Kidney tubule cell (primary cell): ENCODE measurements around the gene CD82.

Experiments used
- DNase-seq: peaks from one replicate; pipeline ENCODE4 v3.0.0-alpha.2; 2018; ENCODE audit warnings: low spot score

Gene CD82

GRCh38 chr11:44577231-44577830, 11.9 kb downstream of the CD82 start:
- DNase-seq, result peak; percentile 72

DNA sequence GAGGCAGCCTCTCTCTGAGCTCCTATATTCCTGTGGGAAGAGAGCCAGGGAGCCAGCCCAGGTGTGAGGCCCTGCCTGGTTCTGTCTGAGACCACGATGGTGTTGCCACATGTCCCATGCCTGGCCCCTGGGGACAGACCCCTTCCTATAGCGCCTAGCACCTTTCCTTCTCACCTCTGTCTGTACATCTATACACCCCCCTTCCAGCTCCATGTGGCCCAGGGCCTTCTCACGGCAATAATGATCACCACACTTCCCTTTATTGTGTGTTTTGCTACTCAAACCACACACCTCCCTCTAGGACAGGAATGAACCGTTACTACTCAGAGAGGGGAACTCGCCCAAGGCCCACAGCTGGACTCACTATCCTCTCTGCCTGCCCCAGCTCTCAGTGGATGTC, 12.8 kb downstream of the CD82 start:
- DNase-seq, result no peak

DNA sequence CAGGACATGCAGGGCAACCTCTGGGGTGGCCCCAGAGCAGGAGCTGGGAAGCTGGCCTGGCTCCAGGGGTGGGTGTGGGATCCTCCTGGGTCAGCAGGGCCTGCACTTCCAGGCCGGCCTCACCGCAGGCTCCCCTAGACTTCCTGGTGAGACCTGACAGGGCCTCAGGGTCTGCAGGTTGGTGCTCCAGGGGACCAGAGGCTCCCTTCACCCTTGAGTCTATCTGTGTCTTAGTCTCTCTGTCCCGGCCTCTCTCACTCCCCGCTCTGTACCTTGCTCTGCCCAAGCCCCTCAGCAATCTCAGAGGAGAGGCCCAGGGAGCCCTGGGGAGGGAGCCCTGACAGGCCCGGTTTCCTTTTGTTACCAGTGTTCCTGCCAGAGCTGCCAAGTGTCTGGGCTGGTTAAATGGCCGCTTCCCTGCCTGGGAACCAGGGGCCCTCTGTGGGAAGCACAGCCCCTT, 13.9 kb downstream of the CD82 start:
- no peak for DNase-seq

GRCh38 chr11:44580701-44581100, 15.2 kb downstream of the CD82 start:
- DNase-seq, result no peak

DNA sequence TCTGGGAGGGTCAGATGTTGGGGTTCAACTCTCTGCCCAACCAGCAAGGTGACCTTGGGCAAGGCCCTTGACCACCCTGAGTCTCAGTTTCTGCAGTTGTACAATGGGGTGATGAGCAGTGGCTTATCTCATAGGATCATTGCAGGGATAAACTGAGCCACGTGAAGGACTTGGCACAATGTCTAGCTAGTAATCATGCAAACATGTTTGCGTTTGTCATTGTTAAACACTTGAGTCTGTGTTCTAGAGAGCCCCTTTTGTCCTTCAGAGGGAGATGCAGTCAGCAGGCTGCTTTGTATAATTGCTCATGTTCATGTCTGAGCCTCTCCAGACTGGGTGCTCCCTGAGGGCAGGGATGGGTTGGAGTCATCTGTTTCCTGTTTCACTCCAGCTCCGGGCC, 15.8 kb downstream of the CD82 start:
- no peak for DNase-seq

- DNase-seq, result no peak
Observed at GRCh38 chr11:44582641-44583352, 17.3 kb downstream of the CD82 start.

- no peak for DNase-seq
Observed at GRCh38 chr11:44583353-44583669, 17.8 kb downstream of the CD82 start.

DNA sequence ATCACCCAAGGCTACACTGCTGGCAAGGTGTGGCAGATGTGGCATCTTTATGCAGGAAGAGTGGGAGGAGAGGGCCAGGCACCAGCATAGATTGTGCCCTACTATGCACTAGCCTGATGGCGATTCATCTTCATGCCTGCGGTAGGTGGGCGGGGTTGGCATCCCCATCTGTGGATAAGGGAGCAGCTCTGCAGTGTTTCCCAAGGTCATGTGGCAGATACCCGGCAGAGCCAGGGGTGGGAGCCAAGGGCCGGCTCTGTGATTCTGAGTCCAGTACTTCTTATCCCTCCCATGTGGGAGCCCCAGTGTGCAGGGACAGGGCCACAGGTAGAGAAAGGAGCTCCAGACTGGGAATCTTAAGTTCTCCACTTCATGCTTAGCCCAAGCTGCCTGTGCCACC, 20.0 kb downstream of the CD82 start:
- no peak for DNase-seq

DNA sequence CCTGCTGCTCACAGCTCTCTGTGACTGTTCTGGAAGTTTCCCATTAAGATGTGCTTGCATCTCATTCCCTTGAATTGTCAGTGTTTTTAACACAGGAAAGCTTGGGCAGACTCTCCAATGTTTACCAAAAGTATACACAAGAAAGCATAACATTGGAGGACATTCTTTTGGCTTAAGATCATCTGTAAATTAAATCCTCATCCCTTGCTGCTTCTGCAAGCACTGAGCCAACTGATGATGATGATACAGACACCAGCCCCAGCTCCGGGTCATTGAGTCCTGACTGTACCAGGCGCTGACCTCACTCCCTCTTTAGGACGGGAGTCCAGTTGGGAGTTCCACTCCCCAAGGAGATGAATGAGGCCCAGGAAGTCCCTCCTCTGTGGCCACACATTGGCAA, 23.8 kb downstream of the CD82 start:
- peak; percentile 86 for DNase-seq

GRCh38 chr11:44590769-44591168, 25.3 kb downstream of the CD82 start:
- DNase-seq, result no peak

DNA sequence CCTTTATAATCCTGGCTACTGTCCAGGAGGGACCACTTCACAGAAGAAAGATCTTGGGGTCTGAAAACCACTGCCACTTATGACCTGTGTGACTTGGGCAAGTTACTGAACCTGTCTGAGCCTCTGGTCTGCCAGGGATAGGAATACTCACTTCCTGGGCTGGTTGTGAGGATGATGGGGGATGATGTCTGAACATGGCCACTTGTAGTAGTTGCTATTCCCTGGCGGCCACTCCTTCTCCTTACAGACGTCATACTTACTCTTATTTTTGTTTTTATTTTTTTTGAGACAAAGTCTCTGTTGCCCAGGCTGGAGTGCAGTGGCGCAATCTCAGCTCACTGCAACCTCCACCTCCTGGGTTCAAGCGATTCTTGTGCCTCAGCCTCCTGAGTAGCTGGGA, 26.1 kb downstream of the CD82 start:
- no peak for DNase-seq

GRCh38 chr11:44592125-44592940, 26.9 kb downstream of the CD82 start:
- no peak for DNase-seq

DNA sequence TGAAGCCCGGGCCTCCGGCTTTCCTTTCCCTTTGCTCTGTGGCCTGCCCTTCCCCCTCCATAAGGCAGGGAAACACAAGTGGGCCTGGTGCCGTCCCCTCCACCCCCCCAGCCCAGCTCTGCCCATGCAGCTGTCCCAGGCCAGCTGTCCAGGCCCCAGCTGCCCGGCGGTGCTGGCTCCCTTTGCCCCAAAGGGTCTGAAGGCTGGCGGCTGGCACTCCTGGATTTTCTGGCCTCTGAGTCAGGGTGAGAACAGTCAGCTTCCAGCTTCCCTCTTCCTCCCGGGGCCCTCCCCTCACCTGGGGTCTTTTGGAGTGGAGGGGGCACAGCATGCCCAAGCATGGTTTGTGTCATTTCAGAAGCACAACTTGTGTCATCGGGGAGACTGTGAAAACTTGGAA, 27.8 kb downstream of the CD82 start:
- DNase-seq, result no peak

GRCh38 chr11:44595006-44595405, 29.5 kb downstream of the CD82 start:
- no peak for DNase-seq

- DNase-seq, result no peak
Observed at GRCh38 chr11:44595964-44596381, 30.5 kb downstream of the CD82 start.

DNA sequence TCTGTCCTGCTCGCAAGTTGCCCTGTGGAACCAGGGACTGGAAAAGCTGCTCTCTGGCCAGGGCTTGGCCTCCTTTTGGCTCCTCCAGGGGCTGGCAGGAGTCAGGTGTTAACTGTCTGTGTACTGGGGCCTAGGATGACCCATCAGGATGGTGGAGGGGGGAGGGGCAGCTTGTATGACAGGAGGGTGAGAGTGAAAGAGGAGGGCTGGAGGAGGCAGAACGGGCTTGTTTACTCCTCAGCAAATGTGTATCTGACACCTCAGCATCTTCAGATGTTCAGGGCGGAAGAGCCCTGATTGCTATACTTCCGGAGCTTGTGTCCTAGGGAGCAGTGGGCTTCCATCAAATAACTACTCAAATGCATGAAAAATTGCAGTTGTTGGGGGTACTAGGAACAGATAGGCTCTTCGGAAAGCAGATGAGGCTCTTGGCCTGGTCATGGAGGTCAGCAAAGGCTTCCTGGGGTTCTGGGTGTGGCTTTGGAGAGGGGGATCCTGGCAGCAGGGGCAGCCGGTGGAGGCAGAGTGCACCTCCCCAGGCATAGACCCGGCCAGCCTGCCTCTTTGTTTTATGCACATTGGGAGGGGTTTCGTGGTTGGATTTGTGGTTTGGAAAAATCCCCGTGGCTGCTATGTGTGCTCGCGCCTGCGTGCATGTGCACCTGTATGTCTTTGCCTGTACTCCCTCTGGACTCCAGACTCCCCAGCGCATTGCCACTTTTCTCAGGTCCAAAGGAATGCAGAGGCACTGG, 31.2 kb downstream of the CD82 start:
- no peak for DNase-seq

- DNase-seq, result no peak
Observed at GRCh38 chr11:44597358-44598012, 32.0 kb downstream of the CD82 start.

DNA sequence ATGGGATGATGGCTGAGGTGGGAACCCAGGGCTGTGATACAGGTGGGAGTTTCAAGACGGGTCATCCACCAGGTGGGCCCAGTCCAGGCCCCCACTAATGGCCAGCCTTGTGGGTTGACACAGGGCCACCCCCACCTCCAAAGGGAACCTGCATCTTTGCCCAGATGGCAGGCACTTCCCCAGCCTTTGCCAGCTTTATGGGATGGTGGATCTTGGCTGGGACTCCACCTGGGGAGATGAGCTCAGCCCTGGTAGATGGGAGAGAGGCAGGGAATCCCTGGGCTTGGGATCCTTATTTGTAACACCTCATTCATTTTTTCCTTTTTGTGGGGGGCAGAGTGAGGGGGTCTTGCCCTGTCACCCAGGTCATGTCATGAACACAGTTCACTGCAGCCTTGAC, 33.4 kb downstream of the CD82 start:
- no peak for DNase-seq

- DNase-seq, result no peak
Observed at GRCh38 chr11:44600261-44600660, 34.8 kb downstream of the CD82 start.

DNA sequence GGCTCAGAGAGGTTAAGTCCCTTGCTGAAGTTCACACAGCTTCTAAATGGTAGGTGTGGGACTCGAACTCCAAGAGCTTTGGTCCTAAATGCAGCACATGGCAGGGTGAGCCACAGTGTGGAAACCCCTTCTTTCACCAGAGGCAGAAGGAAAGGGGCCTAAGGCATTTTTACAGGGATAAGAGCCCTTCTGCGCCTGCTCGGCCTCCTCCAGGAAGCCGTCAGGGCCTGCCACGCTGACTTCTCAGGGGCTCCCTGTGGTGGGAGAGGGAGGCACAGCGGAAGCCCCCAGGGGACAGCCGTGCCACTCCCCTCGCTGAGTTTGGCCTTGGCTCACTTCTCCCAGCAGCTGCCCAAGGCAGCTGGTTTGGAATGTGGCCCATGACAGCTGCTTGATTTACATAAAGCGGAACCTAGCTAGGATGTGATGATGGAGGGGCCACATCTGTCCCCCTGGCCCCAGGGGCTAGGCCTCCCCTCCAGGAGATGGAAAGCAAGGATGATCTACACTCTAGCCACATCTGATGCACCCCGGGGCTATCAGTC, 35.4 kb downstream of the CD82 start:
- DNase-seq, result no peak

GRCh38 chr11:44601471-44602370, 36.3 kb downstream of the CD82 start:
- DNase-seq, result no peak
